ENCODE data around the gene UBAC1.
"Not testable (repeated sequence)": the region's sequence is repeated elsewhere in the genome, so short reads cannot be mapped to it uniquely, and the experiment has no call there.

The UBAC1 gene

GRCh38 chr9:135971892-135972291 lies 10.7 kb upstream of the UBAC1 start:
- H3K4me3 ChIP-seq (ENCODE audit: low read depth, low read length) = no peak overlapping the region
- DNase-seq (ENCODE audit: low read depth) = peak; percentile 18
- TF ChIP-seq CTCF (conservative IDR thresholded peaks at IDR 0.05; ENCODE audit: low read depth, low read length) = no peak

GRCh38 chr9:135971111-135971766 lies 10.1 kb upstream of the UBAC1 start:
- TF ChIP-seq CTCF (conservative IDR thresholded peaks at IDR 0.05; ENCODE audit: low read depth, low read length) = no peak
- H3K4me3 ChIP-seq (ENCODE audit: low read depth, low read length) = no peak overlapping the region
- no peak for DNase-seq (ENCODE audit: low read depth)

DNA sequence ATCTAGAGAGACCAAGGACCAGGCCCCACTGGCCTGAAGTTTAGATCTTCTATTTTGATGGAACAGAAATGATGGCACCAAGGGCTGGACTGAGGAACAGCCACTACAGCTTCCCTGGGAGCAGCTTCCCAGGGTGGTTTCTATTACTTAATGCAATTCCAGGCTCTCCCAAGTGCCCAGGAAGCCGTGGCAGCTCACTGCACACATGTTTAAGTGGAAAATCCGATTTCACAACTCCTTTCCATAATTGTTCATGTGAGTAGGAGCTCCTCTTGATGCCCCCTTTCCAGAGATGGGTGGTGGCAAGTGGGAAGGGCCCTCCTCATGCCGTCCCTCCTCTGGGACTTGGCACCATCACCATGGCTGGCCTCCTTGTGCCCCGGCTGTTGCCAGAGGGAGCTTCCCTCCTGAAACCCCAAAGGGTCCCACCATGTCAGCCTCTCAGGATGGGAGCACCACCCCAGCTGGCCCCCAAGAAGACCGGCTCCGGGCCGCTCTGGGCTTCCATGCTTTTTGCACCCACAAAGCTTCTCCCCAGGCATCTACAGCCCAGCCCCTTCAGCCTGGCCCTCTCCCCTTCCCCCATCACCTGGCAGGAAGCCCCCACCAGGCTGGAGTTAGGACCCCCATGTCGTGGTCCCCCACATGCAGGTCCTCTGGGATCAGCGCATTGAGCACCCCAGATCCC lies 9.1 kb upstream of the UBAC1 start:
- TF ChIP-seq CTCF (conservative IDR thresholded peaks at IDR 0.05; ENCODE audit: low read depth, low read length) = no peak
- DNase-seq (ENCODE audit: low read depth) = no peak
- no peak overlapping the region for H3K4me3 ChIP-seq (ENCODE audit: low read depth, low read length)

DNA sequence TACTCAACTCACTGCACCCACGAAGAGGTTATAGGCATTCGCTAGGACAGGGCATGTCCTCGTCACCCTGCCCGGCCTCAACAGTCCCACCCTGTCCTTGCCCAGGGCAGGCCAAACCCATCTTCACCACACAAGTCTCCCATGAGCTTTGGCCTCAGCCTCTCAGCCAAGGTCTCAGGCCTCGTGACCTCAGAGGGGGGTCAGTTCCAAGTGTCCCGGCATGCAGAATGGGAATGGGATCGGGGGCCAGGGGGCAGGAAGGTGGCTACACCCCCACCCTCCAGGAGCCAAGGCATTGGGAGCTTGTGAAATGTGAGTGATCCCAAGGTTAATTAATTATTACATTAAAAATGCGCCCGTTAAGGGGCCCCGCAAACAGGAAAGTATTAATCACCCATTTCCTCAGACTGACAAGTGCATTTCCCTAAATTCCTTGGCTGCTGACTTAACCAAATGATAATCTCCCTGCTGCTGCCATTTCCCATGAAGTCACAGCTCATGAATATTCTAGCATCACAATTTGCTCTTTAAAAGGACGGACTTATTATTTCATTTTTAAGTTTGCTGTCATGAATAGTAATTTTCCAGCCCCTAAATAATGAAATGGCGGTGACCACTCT lies 8.0 kb upstream of the UBAC1 start:
- no peak overlapping the region for H3K4me3 ChIP-seq (ENCODE audit: low read depth, low read length)
- no peak for DNase-seq (ENCODE audit: low read depth)
- TF ChIP-seq CTCF (conservative IDR thresholded peaks at IDR 0.05; ENCODE audit: low read depth, low read length) = no peak

DNA sequence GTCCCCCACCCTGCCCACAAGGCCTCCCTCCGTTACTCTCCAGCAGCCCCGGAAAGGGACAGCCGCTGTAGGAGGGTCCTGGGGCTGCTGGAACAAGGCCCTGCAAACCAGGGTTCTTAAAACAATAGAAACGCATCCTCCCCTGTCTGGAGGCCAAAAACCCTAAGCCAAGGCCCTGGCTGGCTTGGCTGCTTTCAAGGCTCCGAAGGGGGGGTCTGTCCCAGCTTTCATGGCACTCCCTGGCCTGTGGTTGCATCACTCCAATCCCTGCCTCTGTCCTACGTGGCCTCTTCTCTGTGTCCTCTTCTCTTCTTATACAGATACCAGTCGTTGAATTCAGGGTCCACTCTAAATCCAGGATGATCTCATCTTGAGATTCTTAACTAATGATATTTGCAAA lies 7.4 kb upstream of the UBAC1 start:
- H3K4me3 ChIP-seq (ENCODE audit: low read depth, low read length) = no peak overlapping the region
- TF ChIP-seq CTCF (conservative IDR thresholded peaks at IDR 0.05; ENCODE audit: low read depth, low read length) = no peak
- DNase-seq (ENCODE audit: low read depth) = no peak

- DNase-seq (ENCODE audit: low read depth) = peak; percentile 11
- no peak for TF ChIP-seq CTCF (conservative IDR thresholded peaks at IDR 0.05; ENCODE audit: low read depth, low read length)
- no peak overlapping the region for H3K4me3 ChIP-seq (ENCODE audit: low read depth, low read length)
These were observed 6.9 kb upstream of the UBAC1 start for GRCh38 chr9:135968083-135968476.

- not testable (repeated sequence) for H3K4me3 ChIP-seq (ENCODE audit: low read depth, low read length); DNase-seq (ENCODE audit: low read depth)
These were observed 5.7 kb upstream of the UBAC1 start for GRCh38 chr9:135966916-135967260.

All from choroid plexus epithelial cell (primary cell).